Smooth muscle cell (in vitro differentiated cells): ENCODE measurements around the gene MCFD2. TPM values are rescaled to one million over a fixed set of nuclear protein-coding genes. Genes with fewer than 3 reads are reported as not detected.

ENCODE experiments used
- DNase-seq: peaks from one replicate; lab custom pipeline; 2025; ENCODE audit not compliant: unreplicated experiment; lab: John Stamatoyannopoulos, UW
- H2AFZ ChIP-seq: fragments of 200-600 bp; sonication (generic); 2 replicates; pipeline ENCODE4 v1.6.0; 2016; ENCODE audit warnings: antibody characterized with exemption, low read depth, mild to moderate bottlenecking
- H3F3A ChIP-seq: fragments of 200-600 bp; sonication (generic); 2 replicates; pipeline ENCODE4 v1.6.0; 2017; ENCODE audit warnings: antibody characterized with exemption, low read depth
- H3K27ac ChIP-seq: fragments of 200-600 bp; sonication (generic); 2 replicates; pipeline ENCODE4 v1.5.1; 2016; ENCODE audit warnings: low read depth, mild to moderate bottlenecking
- H3K27me3 ChIP-seq: fragments of 200-600 bp; sonication (generic); 2 replicates; pipeline ENCODE4 v1.6.1; 2016; ENCODE audit warnings: low read depth, mild to moderate bottlenecking
- H3K36me3 ChIP-seq: fragments of 200-600 bp; sonication (generic); 2 replicates; pipeline ENCODE4 v1.5.1; 2016; ENCODE audit warnings: low read depth
- H3K4me1 ChIP-seq: fragments of 200-600 bp; sonication (generic); 2 replicates; pipeline ENCODE4 v1.5.1; 2016; ENCODE audit warnings: low read depth
- H3K4me2 ChIP-seq: fragments of 200-600 bp; sonication (generic); 2 replicates; pipeline ENCODE4 v1.6.0; 2016; ENCODE audit warnings: mild to moderate bottlenecking
- H3K4me3 ChIP-seq: fragments of 200-600 bp; sonication (generic); 2 replicates; pipeline ENCODE4 v1.5.1; 2016; ENCODE audit warnings: mild to moderate bottlenecking
- H3K79me2 ChIP-seq: fragments of 200-600 bp; sonication (generic); 2 replicates; pipeline ENCODE4 v1.6.0; 2016; ENCODE audit warnings: low read depth, mild to moderate bottlenecking
- H3K9ac ChIP-seq: fragments of 200-600 bp; sonication (generic); 2 replicates; pipeline ENCODE4 v1.6.0; 2016; ENCODE audit warnings: low read depth
- H3K9me3 ChIP-seq: fragments of 200-600 bp; sonication (generic); replicated peaks from 2 replicates; pipeline ENCODE4 v1.5.1; 2016; ENCODE audit warnings: low read depth
- H4K20me1 ChIP-seq: fragments of 200-600 bp; sonication (generic); 2 replicates; pipeline ENCODE4 v1.6.0; 2016; ENCODE audit warnings: low read depth
- CTCF ChIP-seq: fragments of 200-600 bp; sonication (generic); IDR thresholded peaks from 2 replicates; pipeline ENCODE4 v1.5.1; 2017; ENCODE audit warnings: borderline replicate concordance, mild to moderate bottlenecking, antibody characterized with exemption; ENCODE audit not compliant: insufficient read depth, poor library complexity, severe bottlenecking
- WGBS: methylation state at CpG from one replicate; pipeline ENCODE4 v1.1.7; 2016; ENCODE audit warnings: low lambda C conversion rate; 5-methylcytosine and 5-hydroxymethylcytosine counted together
- polyA plus RNA-seq: library from polyadenylated mRNA; unstranded; fragments of >200 nt; fragmentation: Nextera tagmentation; extraction: Ambion mirVana; gene quantifications from 2 replicates; pipeline ENCODE4 v1.2.1, GENCODE V29; 2016
- total RNA-seq: library from RNA; depleted of rRNA; stranded (reverse); fragments of >200 nt; gene quantifications from 2 replicates; pipeline ENCODE4 v1.2.3, GENCODE V29; 2014

The MCFD2 gene
- total and polyA plus RNA-seq, 2 experiments from 2014 or later: 100 to 167 TPM

- Histone ChIP-seq H2AFZ (no peak overlapping the region), H3K27me3 (no peaks in the 10 kb centered on the region), H3K36me3 (no peaks in the 10 kb centered on the region), H3K27ac (no peak overlapping the region), H4K20me1 (no peaks in the 10 kb centered on the region), H3K4me1 (peaks cover 4% of the 10 kb centered on the region), H3K9ac (no peak overlapping the region), H3K79me2 (no peaks in the 10 kb centered on the region), H3K9me3 (no peaks in the 10 kb centered on the region), H3K4me3 (no peak overlapping the region), H3F3A (peaks cover 9% of the 10 kb centered on the region), H3K4me2 (no peak overlapping the region)
- no peak for DNase-seq
- WGBS: 92% methylated on average over 9 of the region's 10 CpGs
- no peak for TF ChIP-seq CTCF
These were observed 41.5 kb upstream of the MCFD2 start for GRCh38 chr2:46956981-46957531.

- peaks cover 4% of the 10 kb centered on the region for H3K36me3 ChIP-seq
- no peak for TF ChIP-seq CTCF
- no peaks in the 10 kb centered on the region for H3K79me2 ChIP-seq
- H3K27ac ChIP-seq: peak overlapping the region; percentile 66
- H3K4me1 ChIP-seq: peaks cover 4% of the 10 kb centered on the region
- no peaks in the 10 kb centered on the region for H3K27me3 ChIP-seq
- DNase-seq: no peak
- H3K4me3 ChIP-seq: no peak overlapping the region
- H3K9ac ChIP-seq: peak overlapping the region; percentile 17
- no peaks in the 10 kb centered on the region for H3K9me3 ChIP-seq
- peak overlapping the region; percentile 61 for H3K4me2 ChIP-seq
- H2AFZ ChIP-seq: no peak overlapping the region
- 94% methylated on average over 4 of the region's 4 CpGs for WGBS
- peaks cover 4% of the 10 kb centered on the region for H4K20me1 ChIP-seq
- peaks cover 9% of the 10 kb centered on the region for H3F3A ChIP-seq
These were observed 40.2 kb upstream of the MCFD2 start for GRCh38 chr2:46955764-46956163.

GRCh38 chr2:46954951-46955571, 39.5 kb upstream of the MCFD2 start:
- peaks cover 5% of the 10 kb centered on the region for H3K36me3 ChIP-seq
- H3K4me3 ChIP-seq: no peak overlapping the region
- H3K9ac ChIP-seq: peak overlapping the region; percentile 17

More at GRCh38 chr2:46954951-46955571, 39.5 kb upstream of the MCFD2 start:
- Histone ChIP-seq H4K20me1 (peaks cover 8% of the 10 kb centered on the region), H3K4me1 (peaks cover 4% of the 10 kb centered on the region), H3F3A (peaks cover 9% of the 10 kb centered on the region), H2AFZ (no peak overlapping the region), H3K9me3 (no peaks in the 10 kb centered on the region), H3K27me3 (no peaks in the 10 kb centered on the region), H3K79me2 (peaks cover 2% of the 10 kb centered on the region), H3K4me2 (peak overlapping the region; percentile 61), H3K27ac (peak overlapping the region; percentile 66)
- 2% methylated on average over 9 of the region's 9 CpGs for WGBS
- no peak for DNase-seq
- no peak for TF ChIP-seq CTCF
